ENCODE data around the gene STK31.
"Not testable (repeated sequence)": the region's sequence is repeated elsewhere in the genome, so short reads cannot be mapped to it uniquely, and the experiment has no call there.

STK31 gene

GRCh38 chr7:23710000-23710399, at the start of gene STK31:
TSS of gene STK31 (plus strand) at chr7:23710219. CDS start at chr7:23710286, 67 bp downstream.
- DNase-seq (ENCODE audit: low read depth in 2 of 2) = no peak

- DNase-seq (ENCODE audit: low read depth in 2 of 2) = no peak
Observed at GRCh38 chr7:23661385-23661784, 48.6 kb upstream of the STK31 start.

- no peak for DNase-seq (ENCODE audit: low read depth in 2 of 2)
Observed at GRCh38 chr7:23662124-23662983, 47.7 kb upstream of the STK31 start.

GRCh38 chr7:23662984-23663313, 47.1 kb upstream of the STK31 start:
- no peak for DNase-seq (ENCODE audit: low read depth in 2 of 2)

GRCh38 chr7:23664122-23664521, 45.9 kb upstream of the STK31 start:
- DNase-seq (ENCODE audit: low read depth in 2 of 2) = no peak

- DNase-seq (ENCODE audit: low read depth in 2 of 2) = no peak
Observed at GRCh38 chr7:23672033-23672432, 38.0 kb upstream of the STK31 start.

- DNase-seq (ENCODE audit: low read depth in 2 of 2) = peak; percentile 49 to 76
Observed at GRCh38 chr7:23679898-23680413, 30.1 kb upstream of the STK31 start, which contains the start of gene FAM221A. TSS of gene FAM221A (plus strand) at chr7:23680199. CDS start at chr7:23680219, 20 bp downstream.

- DNase-seq (ENCODE audit: low read depth in 2 of 2) = peak; percentile 1 to 15
Observed at GRCh38 chr7:23680414-23681405, 29.3 kb upstream of the STK31 start.

- DNase-seq (ENCODE audit: low read depth in 2 of 2) = not testable (repeated sequence)
Observed at GRCh38 chr7:23684041-23684440, 26.0 kb upstream of the STK31 start.

GRCh38 chr7:23685731-23686130, 24.3 kb upstream of the STK31 start:
- no peak for DNase-seq (ENCODE audit: low read depth in 2 of 2)

- DNase-seq (ENCODE audit: low read depth in 2 of 2) = no peak
Observed at GRCh38 chr7:23687011-23687410, 23.0 kb upstream of the STK31 start.

GRCh38 chr7:23689165-23689564, 20.9 kb upstream of the STK31 start:
- DNase-seq (ENCODE audit: low read depth in 2 of 2) = no peak

- DNase-seq (ENCODE audit: low read depth in 2 of 2) = no peak
Observed at GRCh38 chr7:23691320-23691719, 18.7 kb upstream of the STK31 start.

GRCh38 chr7:23693224-23693623, 16.8 kb upstream of the STK31 start:
- no peak for DNase-seq (ENCODE audit: low read depth in 2 of 2)

- DNase-seq (ENCODE audit: low read depth in 2 of 2) = peak; percentile 20 to 21
Observed at GRCh38 chr7:23696916-23697441, 13.0 kb upstream of the STK31 start.

- no peak for DNase-seq (ENCODE audit: low read depth in 2 of 2)
Observed at GRCh38 chr7:23698822-23699221, 11.2 kb upstream of the STK31 start.

GRCh38 chr7:23700046-23700445, 10.0 kb upstream of the STK31 start:
- no peak for DNase-seq (ENCODE audit: low read depth in 2 of 2)

GRCh38 chr7:23709081-23709750, 803 bp upstream of the STK31 start:
- DNase-seq (ENCODE audit: low read depth in 2 of 2) = no peak

- DNase-seq (ENCODE audit: low read depth in 2 of 2) = no peak
Observed at GRCh38 chr7:23712368-23713284, 2.6 kb downstream of the STK31 start.
